NCI-H146 treated with DMSO at 0.1 percent for 48 hours (cell line): ENCODE data around the gene TRIP10.
"Not testable (repeated sequence)": the region's sequence is repeated elsewhere in the genome, so short reads cannot be mapped to it uniquely, and the experiment has no call there.

ENCODE experiments used
- DNase-seq: peaks from one replicate; lab custom pipeline; 2025; ENCODE audit not compliant: unreplicated experiment; lab: John Stamatoyannopoulos, UW

The TRIP10 gene

GRCh38 chr19:6740589-6741343 lies 1.3 kb downstream of the TRIP10 start:
- no peak for DNase-seq

DNA sequence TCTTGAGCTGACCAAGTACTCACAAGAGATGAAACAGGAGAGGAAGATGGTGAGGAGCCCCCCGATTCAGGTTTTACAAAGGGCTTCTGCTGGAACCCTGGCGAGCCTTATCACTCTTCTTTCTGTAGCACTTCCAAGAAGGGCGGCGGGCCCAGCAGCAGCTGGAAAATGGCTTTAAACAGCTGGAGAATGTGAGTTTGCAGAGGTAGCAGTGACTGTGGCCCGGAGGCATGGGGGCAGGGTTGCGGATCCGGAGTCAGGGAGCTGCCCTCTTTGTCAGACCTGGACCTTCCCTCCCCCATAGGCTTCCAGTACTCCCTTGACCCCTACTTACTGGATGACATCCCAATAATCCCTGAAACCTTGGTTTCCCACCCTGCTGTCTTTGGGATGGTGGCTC lies 3.6 kb downstream of the TRIP10 start:
- DNase-seq: no peak

GRCh38 chr19:6743714-6744380 lies 4.4 kb downstream of the TRIP10 start:
- no peak for DNase-seq

GRCh38 chr19:6744381-6745301 lies 5.2 kb downstream of the TRIP10 start:
- no peak for DNase-seq

DNA sequence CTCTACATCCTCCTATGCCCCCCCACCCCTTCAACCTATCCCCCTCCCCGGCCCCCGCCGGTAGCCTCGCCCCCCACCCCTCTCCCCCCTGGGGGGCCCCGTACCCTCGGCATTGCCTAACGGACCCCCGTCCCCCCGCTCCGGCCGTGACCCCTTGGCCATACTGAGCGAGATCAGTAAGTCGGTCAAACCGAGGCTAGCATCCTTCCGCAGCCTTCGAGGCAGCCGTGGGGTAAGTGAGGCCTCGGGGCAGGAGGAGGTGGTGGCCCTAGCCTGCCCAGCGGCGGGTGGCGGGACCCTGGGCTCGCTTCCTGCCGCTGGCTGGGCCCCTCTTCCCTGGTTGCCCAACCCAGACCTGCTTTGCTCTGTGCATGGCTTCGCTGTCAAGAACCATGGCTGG lies 6.5 kb downstream of the TRIP10 start:
- no peak for DNase-seq

DNA sequence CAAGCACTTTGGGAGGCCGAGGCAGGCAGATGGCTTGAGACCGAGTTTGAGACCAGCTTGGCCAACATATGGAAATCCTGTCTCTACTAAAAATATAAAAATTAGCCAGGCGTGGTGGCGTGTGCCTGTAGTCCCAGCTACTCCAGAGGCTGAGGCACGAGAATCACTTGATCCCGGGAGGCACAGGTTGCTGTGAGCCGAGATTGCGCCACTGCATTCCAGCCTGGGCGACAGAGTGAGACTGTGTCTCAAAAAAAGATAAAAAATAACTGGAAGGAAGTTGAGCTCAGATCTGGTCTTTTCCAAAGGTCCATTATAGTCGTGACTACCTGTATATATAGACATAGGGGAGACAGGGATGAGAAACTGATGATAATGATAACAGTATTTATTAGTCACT lies 9.1 kb downstream of the TRIP10 start:
- DNase-seq: not testable (repeated sequence)

DNA sequence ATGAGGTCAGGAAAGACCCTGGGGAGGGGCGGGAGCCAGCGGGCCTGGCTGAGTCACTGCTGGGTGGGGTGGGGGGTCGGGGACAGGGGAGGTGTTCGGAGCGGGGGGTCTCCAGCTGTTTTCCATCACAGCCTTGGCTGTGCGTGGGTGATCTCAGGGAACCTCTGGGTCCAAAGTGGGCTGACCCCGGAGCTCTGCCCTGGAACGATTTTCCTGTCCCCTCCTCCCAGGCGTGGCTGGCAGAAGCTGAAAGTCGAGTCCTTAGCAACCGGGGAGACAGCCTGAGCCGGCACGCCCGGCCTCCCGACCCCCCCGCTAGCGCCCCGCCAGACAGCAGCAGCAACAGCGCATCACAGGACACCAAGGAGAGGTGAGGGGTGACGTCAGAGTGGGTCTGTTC lies 10.6 kb downstream of the TRIP10 start:
- no peak for DNase-seq

DNA sequence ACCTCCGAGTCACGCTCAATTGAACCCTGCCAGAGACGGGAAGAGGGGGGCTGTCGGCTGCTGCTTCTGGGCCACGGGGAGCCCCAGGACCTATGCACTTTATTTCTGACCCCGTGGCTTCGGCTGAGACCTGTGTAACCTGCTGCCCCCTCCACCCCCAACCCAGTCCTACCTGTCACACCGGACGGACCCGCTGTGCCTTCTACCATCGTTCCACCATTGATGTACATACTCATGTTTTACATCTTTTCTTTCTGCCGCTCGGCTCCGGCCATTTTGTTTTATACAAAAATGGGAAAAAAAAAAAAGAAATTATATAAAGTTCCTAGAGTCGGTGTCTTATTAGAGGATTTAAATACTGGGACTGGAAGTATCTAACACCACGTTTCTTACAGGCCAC lies 11.7 kb downstream of the TRIP10 start:
- DNase-seq: no peak

DNA sequence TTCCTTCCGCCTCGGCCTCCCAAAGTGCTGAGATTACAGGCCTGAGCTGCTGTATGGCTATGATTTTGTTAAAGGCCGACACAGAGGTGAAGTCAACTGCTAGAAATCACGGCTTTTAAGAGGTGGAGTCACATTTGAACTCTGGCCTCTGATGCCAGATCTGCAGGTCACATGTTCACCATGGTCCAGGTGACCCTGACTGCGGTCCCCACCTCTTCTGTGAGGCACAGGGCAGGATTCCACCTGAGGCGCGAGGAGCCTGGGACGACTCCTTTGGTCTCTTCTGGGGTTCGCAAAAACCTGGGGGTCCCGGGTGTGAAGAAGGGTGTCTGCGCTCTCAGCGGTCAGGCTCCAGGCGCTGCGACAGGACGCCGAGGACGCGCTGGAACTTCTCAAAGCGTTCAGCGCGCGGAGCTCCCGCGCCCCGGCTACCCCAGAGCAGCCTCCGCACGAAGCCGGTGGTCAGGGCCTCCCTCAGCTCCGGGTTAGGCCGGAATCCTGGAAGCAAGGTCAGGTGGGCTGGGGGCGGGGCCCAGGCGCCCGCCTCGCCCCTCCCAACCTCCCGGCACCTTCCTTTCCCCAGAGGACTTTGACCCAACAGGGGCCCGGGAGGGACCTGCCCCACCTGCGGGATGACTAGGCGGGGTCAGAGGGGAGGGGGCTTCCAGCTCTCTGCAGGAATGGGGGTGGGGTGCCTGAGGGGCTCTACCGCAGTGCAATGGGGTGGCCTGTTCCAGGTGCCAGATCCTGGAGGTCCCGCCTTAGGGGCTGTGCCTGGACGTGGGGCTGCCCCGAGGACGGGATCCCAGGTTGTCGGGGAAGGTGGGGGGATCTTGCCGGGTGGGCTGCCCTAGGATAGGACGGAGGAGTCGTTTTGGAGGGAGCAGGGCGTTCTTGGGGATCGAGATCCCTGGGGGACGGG lies 13.0 kb downstream of the TRIP10 start:
- no peak for DNase-seq

- no peak for DNase-seq
Measured at GRCh38 chr19:6753178-6754031, 13.9 kb downstream of the TRIP10 start.

DNA sequence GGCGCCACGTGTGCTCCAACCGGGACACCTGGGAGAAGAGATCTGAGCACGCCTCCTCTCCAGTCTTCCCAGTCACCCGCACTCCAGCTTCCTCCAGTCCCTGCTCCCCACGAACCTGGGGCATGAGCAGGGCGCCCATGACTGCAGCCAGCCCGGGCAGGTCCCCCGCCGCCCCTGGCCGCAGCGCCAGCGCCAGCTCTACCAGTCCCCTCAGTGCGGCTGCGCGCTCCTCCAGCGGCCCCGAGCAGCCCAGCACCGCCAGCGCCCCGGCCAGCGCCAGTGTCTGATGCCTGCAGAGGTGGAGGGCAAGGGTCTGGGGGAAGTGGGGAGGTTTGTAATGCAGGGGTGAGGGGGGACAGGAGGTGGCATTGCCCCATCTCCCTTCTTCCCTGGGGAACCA lies 14.7 kb downstream of the TRIP10 start:
- DNase-seq: no peak

DNA sequence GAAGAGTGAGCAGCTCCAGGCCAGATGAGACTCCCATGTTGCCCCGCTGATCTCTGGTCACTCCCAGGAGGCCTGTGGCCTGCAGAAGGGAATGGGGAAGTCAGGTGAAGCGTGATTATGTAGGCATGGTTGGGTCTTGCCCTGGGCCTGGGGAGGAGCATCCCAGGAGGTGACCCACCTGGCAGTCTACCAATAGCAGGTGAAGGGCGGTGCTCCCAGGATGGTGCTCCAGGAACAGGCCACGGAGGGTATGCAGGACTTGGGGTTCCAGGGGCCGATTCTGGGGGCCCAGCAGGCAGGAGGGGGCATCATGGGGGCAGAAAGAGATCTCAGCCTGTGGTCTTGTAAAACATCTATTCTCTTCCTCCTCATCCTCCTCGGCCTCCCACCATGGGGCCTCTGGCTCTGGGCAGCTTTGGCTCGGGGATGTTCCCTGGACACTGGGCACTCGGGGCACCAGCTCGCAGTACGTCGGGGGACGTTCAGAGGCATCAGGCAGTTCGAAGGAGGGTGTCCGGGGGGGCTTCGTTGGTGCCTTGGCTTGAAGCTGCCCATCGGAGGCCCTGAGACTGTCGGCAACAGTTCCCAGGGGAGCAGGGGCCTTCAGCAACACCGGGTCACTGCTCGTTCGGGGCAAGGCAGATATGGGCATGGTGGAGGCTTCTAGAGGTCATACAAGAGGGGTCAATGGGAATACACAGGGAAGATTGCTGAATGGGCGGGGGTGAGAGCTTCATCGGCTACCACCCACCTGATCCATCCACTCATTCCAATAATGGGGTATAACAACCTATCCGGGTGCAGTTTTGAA lies 15.4 kb downstream of the TRIP10 start:
- DNase-seq: no peak

DNA sequence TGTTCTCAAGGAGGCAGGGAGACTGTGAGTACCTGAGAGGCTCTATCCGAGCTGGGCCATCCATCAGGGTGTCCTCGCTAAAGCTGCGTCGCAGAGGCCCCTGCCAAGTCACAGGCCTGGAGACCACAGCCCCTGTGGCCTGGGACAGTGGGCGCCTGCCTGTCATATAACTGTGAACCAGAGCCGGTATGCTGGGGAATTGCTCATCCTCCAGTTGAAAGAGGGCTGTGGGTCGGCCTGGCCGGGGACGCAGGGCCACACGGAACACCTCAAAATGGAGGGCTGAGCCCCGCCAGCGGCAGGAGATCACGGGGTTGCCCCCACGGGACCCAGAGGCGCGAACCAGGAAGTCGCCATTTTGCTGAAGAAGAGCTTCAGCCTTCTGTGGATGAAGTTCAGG lies 21.1 kb downstream of the TRIP10 start:
- DNase-seq: no peak

DNA sequence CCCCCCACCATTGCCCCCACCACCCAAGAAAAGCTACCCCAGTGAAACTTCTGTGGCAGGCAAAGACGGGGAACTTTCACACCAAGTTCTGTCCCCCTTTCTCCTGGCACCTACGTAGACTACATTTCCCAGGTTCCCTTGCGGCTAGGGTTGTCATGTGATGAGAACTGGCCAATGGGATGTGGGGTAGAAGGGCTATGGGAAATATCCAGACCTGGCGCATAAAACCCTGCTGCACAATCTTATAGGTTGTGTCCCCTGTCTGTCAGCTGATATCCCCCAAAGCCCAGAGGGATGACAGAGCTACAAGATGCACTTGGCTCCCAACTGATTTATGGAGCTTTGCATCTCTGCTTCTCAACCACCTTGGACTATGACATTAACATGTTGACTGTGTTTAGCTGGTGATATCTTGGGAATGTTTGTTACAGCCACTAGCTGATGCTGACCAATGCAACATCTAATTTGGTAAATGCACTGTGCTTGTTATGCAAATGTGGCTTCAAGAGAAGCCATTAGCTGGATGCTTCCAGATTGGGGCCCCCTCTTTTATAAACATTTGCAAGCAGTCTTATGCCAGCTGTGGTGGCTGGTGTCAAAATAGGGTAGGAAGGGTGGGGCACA lies 21.7 kb downstream of the TRIP10 start:
- DNase-seq: no peak

DNA sequence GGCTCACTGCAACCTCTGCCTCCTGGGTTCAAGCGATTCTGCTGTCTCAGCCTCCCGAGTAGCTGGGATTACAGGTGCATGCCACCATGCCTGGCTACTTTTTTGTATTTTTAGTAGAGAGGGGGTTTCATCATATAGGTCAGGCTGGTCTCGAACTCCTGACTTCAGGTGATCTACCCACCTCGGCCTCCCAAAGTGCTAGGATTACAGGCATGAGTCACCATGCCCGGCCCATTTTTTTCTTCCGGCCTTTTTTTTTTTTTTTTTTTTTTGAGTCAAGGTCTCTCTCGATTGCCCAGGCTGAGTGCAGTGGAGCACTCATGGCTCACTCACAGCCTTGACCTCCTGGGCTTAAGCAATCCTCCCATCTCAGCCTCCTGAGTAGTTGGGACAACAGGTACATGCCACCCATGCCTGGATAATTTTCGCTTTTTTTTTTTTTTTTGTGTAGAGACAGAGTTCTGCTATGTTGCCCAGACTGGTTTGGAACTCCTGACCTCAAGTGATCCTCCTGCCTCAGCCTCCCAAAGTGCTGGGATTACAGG lies 22.8 kb downstream of the TRIP10 start:
- DNase-seq: not testable (repeated sequence)

DNA sequence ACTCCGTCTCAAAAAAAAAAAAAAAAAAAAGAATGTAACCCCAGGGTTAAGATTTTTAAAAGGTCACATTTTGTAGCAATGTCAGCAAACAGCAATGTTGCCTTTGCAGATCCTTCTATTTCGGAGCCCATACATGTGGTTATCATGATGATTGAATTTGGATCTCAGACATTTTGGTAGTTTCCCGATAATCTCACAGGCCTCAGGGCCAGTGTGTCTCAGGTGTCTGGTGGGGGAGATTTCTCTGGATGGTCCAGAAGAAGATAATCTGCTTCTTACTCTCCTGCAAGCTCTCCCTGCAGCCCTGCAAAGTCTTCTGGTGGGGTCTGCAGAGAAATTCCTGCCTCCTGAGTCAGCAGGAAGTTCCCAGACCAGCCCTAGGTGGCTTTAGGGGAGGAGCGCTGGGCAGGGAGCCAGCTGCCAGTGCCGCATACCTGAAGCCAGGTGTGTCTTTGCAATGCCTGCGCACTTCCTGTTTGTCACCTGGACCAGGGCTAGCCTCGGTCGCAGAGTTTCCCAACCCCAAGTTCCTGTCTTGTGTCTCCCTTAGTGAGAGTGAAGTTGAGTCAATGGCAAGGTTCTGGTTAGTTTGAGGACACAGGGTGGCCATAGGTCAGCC lies 26.4 kb downstream of the TRIP10 start:
- peak; percentile 37 for DNase-seq

GRCh38 chr19:6766357-6767080 lies 27.0 kb downstream of the TRIP10 start:
- no peak for DNase-seq
